Stomach smooth muscle (tissue), 2 donors: ENCODE data around the gene SCAMP2.

Experiments used
- H3K27ac ChIP-seq: one replicate; pipeline ENCODE4 v1.7.0; 2013; ENCODE audit warnings: mild to moderate bottlenecking, low read length, inconsistent platforms
- H3K27me3 ChIP-seq, 2 donors: one replicate each; pipeline ENCODE4 v1.7.0; 2013; ENCODE audit warnings: low read length in 2 of 2; ENCODE audit not compliant: insufficient read depth in 2 of 2, control insufficient read depth in 1 of 2
- H3K36me3 ChIP-seq, 2 donors: one replicate each; pipeline ENCODE4 v1.7.0; 2013; ENCODE audit warnings: low read length in 2 of 2; ENCODE audit not compliant: control insufficient read depth in 2 of 2, insufficient read depth in 2 of 2
- H3K4me1 ChIP-seq: one replicate; pipeline ENCODE4 v1.7.0; 2013; ENCODE audit warnings: low read length; ENCODE audit not compliant: control insufficient read depth, insufficient read depth
- H3K4me3 ChIP-seq, 2 donors: one replicate each; pipeline ENCODE4 v1.7.0; 2013; ENCODE audit warnings: low read length in 2 of 2
- H3K9ac ChIP-seq, 2 donors: one replicate each; pipeline ENCODE4 v1.7.0; 2013; ENCODE audit warnings: low read length in 2 of 2, mild to moderate bottlenecking in 1 of 2
- H3K9me3 ChIP-seq, 2 donors: one replicate each; pipeline ENCODE4 v1.7.0; 2013; ENCODE audit warnings: low read length in 2 of 2; ENCODE audit not compliant: control insufficient read depth in 2 of 2
- donor health status: healthy.
- donor health status: Pancreatic carcinoma.

The SCAMP2 gene

DNA sequence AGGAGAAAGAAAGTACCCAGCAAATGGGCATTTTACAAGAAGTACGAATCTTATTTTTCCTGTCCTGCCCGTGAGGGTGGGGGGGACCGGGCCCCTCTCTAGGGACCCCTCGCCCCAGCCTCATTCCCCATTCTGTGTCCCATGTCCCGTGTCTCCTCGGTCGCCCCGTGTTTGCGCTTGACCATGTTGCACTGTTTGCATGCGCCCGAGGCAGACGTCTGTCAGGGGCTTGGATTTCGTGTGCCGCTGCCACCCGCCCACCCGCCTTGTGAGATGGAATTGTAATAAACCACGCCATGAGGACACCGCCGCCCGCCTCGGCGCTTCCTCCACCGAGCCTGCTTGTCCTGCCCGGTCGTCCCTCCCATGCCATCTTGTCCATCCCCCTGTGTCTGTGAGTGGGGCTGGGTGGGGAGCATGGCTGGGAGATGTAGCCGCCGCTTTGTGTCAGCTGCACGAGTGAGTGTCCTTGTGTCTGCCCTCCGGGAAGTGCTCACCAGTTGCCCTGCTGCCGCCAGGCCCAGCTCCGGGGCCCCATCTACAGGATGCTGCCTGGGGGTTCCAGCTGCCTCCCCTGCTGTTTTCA is 70.2 kb downstream of the SCAMP2 start:
- H3K4me3 ChIP-seq, result no peak overlapping the region
- no peaks in the 10 kb centered on the region for H3K9me3 ChIP-seq
- H3K27ac ChIP-seq, result no peak overlapping the region
- H3K27me3 ChIP-seq, result no peaks in the 10 kb centered on the region
- H3K9ac ChIP-seq, result no peak overlapping the region
- peaks cover 5% of the 10 kb centered on the region for H3K4me1 ChIP-seq
- peaks cover 15 to 22% of the 10 kb centered on the region in 2 donors for H3K36me3 ChIP-seq

DNA sequence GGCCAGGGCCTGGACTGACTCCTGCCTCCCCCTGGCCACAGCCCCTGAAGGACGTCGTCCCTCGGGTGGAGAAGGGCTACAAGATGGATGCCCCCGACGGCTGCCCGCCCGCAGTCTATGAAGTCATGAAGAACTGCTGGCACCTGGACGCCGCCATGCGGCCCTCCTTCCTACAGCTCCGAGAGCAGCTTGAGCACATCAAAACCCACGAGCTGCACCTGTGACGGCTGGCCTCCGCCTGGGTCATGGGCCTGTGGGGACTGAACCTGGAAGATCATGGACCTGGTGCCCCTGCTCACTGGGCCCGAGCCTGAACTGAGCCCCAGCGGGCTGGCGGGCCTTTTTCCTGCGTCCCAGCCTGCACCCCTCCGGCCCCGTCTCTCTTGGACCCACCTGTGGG is 70.9 kb downstream of the SCAMP2 start:
- no peak overlapping the region for H3K9ac ChIP-seq
- no peak overlapping the region for H3K4me3 ChIP-seq
- no peaks in the 10 kb centered on the region for H3K27me3 ChIP-seq
- peaks cover 15 to 22% of the 10 kb centered on the region in 2 donors for H3K36me3 ChIP-seq
- peaks cover 5% of the 10 kb centered on the region for H3K4me1 ChIP-seq
- no peaks in the 10 kb centered on the region for H3K9me3 ChIP-seq
- no peak overlapping the region for H3K27ac ChIP-seq

DNA sequence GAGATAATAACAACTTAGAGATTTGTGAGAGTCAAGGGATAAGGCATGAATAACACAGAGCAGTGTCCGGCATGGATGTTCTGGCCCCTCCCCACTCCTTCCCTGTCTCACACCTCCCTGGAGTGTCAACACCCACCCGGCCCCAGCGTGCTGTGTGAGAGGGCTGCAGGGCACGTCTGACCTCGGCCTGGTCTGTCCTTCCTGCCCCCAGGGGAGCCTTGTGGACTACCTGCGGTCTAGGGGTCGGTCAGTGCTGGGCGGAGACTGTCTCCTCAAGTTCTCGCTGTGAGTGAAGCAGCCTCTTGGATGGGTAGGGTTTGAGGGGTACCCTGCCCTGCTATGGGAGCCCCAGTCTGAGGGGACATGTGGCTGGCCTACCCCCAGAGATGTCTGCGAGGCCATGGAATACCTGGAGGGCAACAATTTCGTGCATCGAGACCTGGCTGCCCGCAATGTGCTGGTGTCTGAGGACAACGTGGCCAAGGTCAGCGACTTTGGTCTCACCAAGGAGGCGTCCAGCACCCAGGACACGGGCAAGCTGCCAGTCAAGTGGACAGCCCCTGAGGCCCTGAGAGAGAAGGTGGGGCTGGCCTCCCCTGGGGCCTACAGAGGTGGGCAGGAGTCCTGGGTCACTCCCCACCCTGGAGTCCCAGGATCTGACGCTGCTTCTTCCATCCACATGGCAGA is 71.7 kb downstream of the SCAMP2 start:
- Histone ChIP-seq H3K9ac (no peak overlapping the region), H3K27ac (no peak overlapping the region), H3K4me1 (peaks cover 5% of the 10 kb centered on the region), H3K36me3 (peaks cover 15 to 22% of the 10 kb centered on the region in 2 donors), H3K27me3 (no peaks in the 10 kb centered on the region), H3K4me3 (no peak overlapping the region), H3K9me3 (no peaks in the 10 kb centered on the region)

DNA sequence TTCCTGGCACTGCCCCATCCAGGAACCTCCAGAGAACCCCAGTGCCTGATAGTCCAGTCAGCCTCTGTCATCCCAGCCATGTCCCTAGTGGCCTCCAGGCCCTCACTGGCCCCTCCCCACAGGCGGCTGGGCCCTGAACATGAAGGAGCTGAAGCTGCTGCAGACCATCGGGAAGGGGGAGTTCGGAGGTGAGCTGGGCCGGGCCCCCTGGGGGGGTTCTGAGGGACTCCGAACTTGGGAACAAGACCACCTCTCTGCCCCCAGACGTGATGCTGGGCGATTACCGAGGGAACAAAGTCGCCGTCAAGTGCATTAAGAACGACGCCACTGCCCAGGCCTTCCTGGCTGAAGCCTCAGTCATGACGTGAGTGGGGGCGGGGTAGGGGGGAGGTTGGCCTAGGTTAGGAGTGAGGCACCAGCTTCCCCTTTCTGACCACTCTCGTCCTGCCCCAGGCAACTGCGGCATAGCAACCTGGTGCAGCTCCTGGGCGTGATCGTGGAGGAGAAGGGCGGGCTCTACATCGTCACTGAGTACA is 72.5 kb downstream of the SCAMP2 start:
- H3K9ac ChIP-seq, result no peak overlapping the region
- H3K27ac ChIP-seq, result no peak overlapping the region
- peaks cover 15 to 22% of the 10 kb centered on the region in 2 donors for H3K36me3 ChIP-seq

DNA sequence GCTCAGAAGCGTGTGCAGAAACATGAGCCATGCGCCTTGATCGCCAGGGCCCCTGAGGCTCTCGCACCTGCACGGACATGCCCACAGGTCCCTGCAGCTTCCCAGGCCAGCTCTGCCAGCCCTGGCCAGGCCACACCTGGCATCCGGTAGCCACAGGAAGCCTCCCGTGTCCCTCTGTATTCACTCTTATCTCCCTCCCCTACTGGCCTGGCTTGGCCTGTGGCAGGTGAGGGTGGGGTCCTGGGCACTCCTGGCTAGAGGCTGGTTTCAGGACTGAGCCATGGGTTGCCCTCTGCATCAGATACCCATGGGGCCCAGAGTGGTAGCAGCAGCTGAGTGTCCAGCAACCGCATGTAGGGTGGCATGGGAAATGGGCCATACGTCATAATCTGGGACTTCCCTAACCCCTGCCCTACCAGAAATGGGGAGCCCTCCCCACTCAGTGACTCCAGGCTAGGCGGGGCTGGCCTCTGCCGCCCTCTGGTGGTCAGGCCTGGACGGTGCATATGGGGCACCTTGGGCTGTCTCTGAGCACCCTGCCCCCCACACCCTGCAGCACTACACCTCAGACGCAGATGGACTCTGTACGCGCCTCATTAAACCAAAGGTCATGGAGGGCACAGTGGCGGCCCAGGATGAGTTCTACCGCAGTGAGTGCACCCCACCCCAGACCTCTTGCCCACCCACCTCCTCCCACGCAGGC is 73.2 kb downstream of the SCAMP2 start:
- no peak overlapping the region for H3K27ac ChIP-seq
- H3K4me3 ChIP-seq, result no peak overlapping the region
- peaks cover 15 to 22% of the 10 kb centered on the region in 2 donors for H3K36me3 ChIP-seq
- no peak overlapping the region for H3K9ac ChIP-seq
- no peaks in the 10 kb centered on the region for H3K9me3 ChIP-seq
- H3K4me1 ChIP-seq, result peaks cover 5% of the 10 kb centered on the region
- no peaks in the 10 kb centered on the region for H3K27me3 ChIP-seq

More for the DNA sequence above, 72.5 kb downstream of the SCAMP2 start:
- Histone ChIP-seq H3K9me3 (no peaks in the 10 kb centered on the region), H3K4me1 (peaks cover 5% of the 10 kb centered on the region), H3K27me3 (no peaks in the 10 kb centered on the region), H3K4me3 (no peak overlapping the region)

DNA sequence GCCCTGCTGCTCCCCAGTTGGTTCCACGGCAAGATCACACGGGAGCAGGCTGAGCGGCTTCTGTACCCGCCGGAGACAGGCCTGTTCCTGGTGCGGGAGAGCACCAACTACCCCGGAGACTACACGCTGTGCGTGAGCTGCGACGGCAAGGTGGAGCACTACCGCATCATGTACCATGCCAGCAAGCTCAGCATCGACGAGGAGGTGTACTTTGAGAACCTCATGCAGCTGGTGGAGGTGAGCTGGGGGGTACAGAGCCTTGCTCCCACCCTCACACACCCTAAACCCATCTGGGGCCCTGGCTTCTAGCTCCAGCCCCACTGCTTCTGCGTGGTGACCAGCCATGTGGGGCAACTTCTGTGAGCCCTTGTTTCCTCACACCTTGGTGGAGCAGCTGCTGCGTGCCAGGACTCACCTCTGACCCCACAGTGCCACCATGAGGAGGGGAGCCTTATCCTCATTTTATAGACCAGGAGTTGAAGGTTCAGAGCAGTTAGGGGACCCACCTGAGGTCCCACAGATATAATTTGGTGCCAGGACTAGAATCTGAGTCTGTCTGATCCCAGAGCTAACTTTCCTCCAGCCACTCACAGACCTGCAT is 73.8 kb downstream of the SCAMP2 start:
- peaks cover 15 to 22% of the 10 kb centered on the region in 2 donors for H3K36me3 ChIP-seq
- peaks cover 5% of the 10 kb centered on the region for H3K4me1 ChIP-seq
- H3K9ac ChIP-seq, result no peak overlapping the region

DNA sequence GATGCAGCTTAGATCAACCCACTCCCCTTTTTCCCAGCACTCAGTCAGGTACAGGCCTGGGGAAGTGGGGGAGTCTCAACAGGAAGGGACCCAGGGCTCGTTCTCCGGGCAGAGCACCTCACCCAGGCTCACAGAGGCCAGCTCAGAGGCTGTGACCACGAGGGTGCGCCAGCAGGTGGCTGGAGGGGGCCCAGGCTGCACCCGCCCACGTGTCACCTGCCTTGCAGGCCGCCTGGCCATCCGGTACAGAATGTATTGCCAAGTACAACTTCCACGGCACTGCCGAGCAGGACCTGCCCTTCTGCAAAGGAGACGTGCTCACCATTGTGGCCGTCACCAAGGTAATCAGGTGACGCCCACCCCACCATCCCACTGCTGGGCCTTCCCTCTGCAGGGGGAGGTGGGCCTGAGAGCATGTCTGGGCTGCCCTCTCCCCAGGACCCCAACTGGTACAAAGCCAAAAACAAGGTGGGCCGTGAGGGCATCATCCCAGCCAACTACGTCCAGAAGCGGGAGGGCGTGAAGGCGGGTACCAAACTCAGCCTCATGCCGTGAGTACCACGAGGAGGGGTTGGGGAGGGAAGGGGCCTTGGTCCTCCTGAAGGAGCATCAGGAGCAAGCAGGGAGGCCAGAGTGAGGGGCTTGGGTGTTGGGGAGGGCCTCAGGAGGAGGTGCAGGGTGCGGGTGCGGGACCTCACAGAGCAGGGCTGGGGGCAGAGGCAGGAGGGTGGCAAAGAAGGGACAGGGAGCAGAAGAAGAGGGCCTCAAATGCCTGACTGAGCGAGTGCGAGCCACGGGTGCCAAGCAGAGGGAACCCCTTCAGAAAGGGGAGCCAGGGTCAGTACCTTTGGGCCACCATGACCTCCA is 74.5 kb downstream of the SCAMP2 start:
- no peak overlapping the region for H3K27ac ChIP-seq
- H3K4me3 ChIP-seq, result no peak overlapping the region
- no peak overlapping the region for H3K9ac ChIP-seq
- H3K9me3 ChIP-seq, result no peaks in the 10 kb centered on the region
- H3K4me1 ChIP-seq, result peaks cover 5% of the 10 kb centered on the region
- H3K27me3 ChIP-seq, result no peaks in the 10 kb centered on the region
- peaks cover 15 to 17% of the 10 kb centered on the region in 2 donors for H3K36me3 ChIP-seq

More for the DNA sequence above, 73.8 kb downstream of the SCAMP2 start:
- Histone ChIP-seq H3K27ac (no peak overlapping the region), H3K27me3 (no peaks in the 10 kb centered on the region), H3K9me3 (no peaks in the 10 kb centered on the region), H3K4me3 (no peak overlapping the region)

DNA sequence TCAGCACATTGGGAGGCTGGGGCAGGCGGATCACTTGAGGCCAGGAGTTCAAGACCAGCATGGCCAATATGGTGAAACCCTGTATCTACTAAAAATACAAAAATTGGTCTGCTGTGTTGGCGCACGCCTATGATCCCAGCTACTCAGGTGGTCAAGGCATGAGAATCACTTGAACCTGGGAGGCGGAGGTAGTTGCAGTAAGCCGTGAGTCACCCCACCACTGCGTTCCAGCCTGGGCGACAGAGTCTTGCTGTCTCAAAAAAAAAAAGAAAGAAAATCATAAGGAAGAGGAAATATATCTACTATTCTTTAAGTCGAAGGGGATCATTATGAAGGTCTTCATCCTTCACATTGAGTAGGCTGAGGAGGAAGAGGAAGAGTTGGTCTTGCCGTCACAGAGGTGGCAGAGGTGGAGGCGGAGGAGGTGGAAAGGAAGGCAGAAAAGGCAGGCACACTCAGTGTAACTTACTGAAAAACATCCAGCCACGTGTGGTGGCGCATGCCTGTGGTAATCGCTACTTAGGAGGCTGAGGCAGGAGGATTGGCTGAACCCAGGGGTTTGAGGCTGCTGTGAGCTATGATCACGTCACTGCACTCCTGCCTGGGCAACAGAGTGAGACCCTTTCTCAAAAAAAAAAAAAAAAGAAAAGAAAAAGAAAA is 77.1 kb downstream of the SCAMP2 start:
- no peaks in the 10 kb centered on the region for H3K9me3 ChIP-seq
- H3K36me3 ChIP-seq, result peaks cover 8 to 10% of the 10 kb centered on the region in 2 donors
- H3K4me1 ChIP-seq, result peaks cover 12% of the 10 kb centered on the region
- H3K27me3 ChIP-seq, result no peaks in the 10 kb centered on the region
- no peak overlapping the region for H3K9ac ChIP-seq
- no peak overlapping the region for H3K4me3 ChIP-seq
- H3K27ac ChIP-seq, result no peak overlapping the region

DNA sequence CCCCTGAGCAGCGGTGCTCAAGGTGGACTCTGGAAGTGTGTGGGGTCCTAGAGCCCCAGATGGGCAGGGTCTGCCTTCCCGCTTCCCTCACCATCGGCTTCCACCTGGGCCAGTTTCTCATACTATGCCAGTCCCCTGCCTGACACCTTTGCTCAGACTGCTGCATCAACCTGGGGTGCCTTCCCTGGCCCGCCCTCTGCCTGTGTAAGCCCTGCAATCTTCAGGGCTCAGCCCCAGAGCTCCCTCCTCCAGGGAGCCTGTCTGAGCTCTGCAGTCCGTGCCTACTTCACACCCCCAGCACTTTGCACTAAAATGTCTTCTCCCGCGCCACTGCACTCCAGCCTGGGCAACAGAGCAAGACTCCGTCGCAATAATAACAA is 78.2 kb downstream of the SCAMP2 start:
- no peaks in the 10 kb centered on the region for H3K9me3 ChIP-seq
- H3K4me3 ChIP-seq, result no peak overlapping the region
- peaks cover 19% of the 10 kb centered on the region for H3K4me1 ChIP-seq
- no peak overlapping the region for H3K9ac ChIP-seq
- peaks cover 7 to 10% of the 10 kb centered on the region in 2 donors for H3K36me3 ChIP-seq
- no peaks in the 10 kb centered on the region for H3K27me3 ChIP-seq
- no peak overlapping the region for H3K27ac ChIP-seq
